Breast epithelium (tissue), 4 donors: ENCODE data around the gene TTBK1. TPM values are rescaled to one million over a fixed set of nuclear protein-coding genes. Genes with fewer than 3 reads are reported as not detected.

Experiments
- DNase-seq, 2 donors: peaks; one replicate each; pipeline ENCODE4 v3.0.0-alpha.2; 2019; ENCODE audit warnings: low spot score in 2 of 2
- H3K27ac ChIP-seq, 2 donors: fragments of 200-600 bp; sonication (generic) in 1 of 2; one replicate each; pipeline ENCODE4 v1.5.1; 2016 to 2019; ENCODE audit warnings: mild to moderate bottlenecking in 1 of 2
- H3K27me3 ChIP-seq, 2 donors: fragments of 200-600 bp; sonication (generic) in 1 of 2; one replicate each; pipeline versions ENCODE4 v1.5.1 to v1.6.0; 2017 to 2019; ENCODE audit warnings: control low read depth in 1 of 2, mild to moderate bottlenecking in 1 of 2
- H3K36me3 ChIP-seq: fragments of 200-600 bp; one replicate; pipeline ENCODE4 v1.5.1; 2019
- H3K4me1 ChIP-seq, 2 donors: fragments of 200-600 bp; sonication (generic); one replicate each; pipeline ENCODE4 v1.5.1; 2016 to 2019; ENCODE audit warnings: control low read depth in 1 of 2
- H3K4me3 ChIP-seq, 3 donors: fragments of 200-600 bp; sonication (generic); 1 replicate in 2 of 3; 2 replicates in 1 of 3; pipeline ENCODE4 v1.5.1; 2016 to 2019; ENCODE audit warnings: mild to moderate bottlenecking in 3 of 3, moderate library complexity in 2 of 3
- H3K9me3 ChIP-seq, 2 donors: fragments of 200-600 bp; sonication (generic) in 1 of 2; one replicate each; pipeline ENCODE4 v1.5.1; 2016 to 2019; ENCODE audit warnings: control low read depth in 1 of 2
- POLR2A ChIP-seq: fragments of 450-650 bp; IDR thresholded peaks from one replicate; pipeline ENCODE4 v1.6.1; 2016; ENCODE audit warnings: antibody characterized with exemption, mild to moderate bottlenecking, moderate library complexity
- POLR2AphosphoS5 ChIP-seq, 3 donors: sonication (generic); formaldehyde crosslinking; IDR thresholded peaks; one replicate each; pipeline ENCODE4 v1.6.1; 2017; ENCODE audit warnings: antibody characterized with exemption in 3 of 3
- intact Hi-C: fragments of 100-400 bp; cut with DNase I; formaldehyde crosslinking; loops from one replicate; pipeline ENCODE4 v1.15.1; 2023; ENCODE audit warnings: low total_unique reads
- total RNA-seq, 3 donors: library from RNA; depleted of rRNA; stranded (reverse); fragments of >200 nt; gene quantifications; one replicate each; pipeline ENCODE4 v1.1.0, GENCODE V29; 2016
- TF ChIP-seq, protein P1 (sequence below), 3 donors: fragments of 450-650 bp; IDR thresholded peaks; one replicate each; pipeline ENCODE4 v1.5.1; 2016 to 2017; ENCODE audit warnings: antibody characterized with exemption in 3 of 3, mild to moderate bottlenecking in 3 of 3, moderate library complexity in 3 of 3

TTBK1 gene
- total RNA-seq, 3 donors from 2014 or later = under 0.01 TPM; not detected in 2

DNA sequence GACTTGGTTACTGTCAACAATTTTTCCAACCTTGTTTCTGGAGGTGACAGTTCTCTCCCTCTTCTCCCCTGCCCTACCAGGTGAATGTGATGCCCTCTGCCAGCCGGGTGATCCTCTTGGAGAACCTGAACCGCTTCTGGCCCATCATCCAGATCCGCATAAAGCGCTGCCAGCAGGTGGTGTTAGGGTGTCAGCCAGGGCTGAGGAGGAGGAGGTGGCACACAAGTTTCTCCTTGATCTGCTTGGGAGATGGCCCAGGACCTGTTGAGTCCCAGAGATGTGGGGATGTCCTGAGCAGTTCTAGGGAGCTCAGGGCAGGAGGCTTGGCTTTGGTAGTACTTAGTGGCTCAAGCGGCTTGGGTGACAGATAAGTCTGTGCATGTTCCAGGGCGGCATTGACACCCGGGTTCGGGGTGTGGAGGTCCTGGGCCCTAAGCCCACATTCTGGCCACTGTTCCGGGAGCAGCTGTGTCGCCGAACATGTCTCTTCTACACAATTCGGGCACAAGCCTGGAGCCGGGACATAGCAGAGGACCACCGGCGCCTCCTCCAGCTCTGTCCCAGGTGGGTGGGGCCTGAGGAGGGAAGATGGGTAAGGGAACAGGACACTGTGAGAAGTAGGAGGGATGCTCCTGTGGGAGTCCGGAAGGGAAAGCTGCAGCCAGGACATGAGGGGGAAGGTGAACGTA, 40.1 kb upstream of the TTBK1 start:
- Histone ChIP-seq H3K27me3 (no peaks in the 10 kb centered on the region), H3K4me1 (no peaks in the 10 kb centered on the region), H3K4me3 (no peak overlapping the region), H3K36me3 (no peaks in the 10 kb centered on the region), H3K9me3 (no peaks in the 10 kb centered on the region), H3K27ac (no peak overlapping the region)
- peak in 1 of 2 donors; percentile 35 for DNase-seq
- TF ChIP-seq POLR2AphosphoS5 (IDR thresholded peaks at IDR 0.05) (no peak), POLR2A (no peak)
- TF ChIP-seq, protein P1, sequence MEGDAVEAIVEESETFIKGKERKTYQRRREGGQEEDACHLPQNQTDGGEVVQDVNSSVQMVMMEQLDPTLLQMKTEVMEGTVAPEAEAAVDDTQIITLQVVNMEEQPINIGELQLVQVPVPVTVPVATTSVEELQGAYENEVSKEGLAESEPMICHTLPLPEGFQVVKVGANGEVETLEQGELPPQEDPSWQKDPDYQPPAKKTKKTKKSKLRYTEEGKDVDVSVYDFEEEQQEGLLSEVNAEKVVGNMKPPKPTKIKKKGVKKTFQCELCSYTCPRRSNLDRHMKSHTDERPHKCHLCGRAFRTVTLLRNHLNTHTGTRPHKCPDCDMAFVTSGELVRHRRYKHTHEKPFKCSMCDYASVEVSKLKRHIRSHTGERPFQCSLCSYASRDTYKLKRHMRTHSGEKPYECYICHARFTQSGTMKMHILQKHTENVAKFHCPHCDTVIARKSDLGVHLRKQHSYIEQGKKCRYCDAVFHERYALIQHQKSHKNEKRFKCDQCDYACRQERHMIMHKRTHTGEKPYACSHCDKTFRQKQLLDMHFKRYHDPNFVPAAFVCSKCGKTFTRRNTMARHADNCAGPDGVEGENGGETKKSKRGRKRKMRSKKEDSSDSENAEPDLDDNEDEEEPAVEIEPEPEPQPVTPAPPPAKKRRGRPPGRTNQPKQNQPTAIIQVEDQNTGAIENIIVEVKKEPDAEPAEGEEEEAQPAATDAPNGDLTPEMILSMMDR (IDR thresholded peaks at IDR 0.05) = no peak
- intact Hi-C loops = no loop called here

DNA sequence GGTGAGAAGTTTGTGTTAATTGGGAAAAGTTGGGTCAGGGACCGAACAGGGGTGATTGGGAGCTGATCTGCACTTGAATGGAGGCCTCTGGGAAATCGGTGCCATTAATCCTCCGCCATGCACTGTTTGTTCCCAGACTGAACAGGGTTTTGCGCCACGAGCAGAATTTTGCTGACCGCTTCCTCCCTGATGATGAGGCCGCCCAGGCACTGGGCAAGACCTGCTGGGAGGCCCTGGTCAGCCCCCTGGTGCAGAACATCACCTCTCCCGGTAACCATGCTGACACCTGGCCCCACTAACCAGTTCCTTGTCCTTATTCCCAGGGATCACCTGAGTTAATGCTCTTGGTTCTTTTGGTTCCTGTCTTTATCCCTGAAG, 39.6 kb upstream of the TTBK1 start:
- intact Hi-C loops = no loop called here
- no peaks in the 10 kb centered on the region for H3K27me3 ChIP-seq
- H3K27ac ChIP-seq = no peak overlapping the region
- no peak overlapping the region for H3K4me3 ChIP-seq
- no peak for TF ChIP-seq POLR2AphosphoS5 (IDR thresholded peaks at IDR 0.05)
- TF ChIP-seq, protein P1 (IDR thresholded peaks at IDR 0.05) = no peak
- TF ChIP-seq POLR2A = no peak
- H3K4me1 ChIP-seq = no peaks in the 10 kb centered on the region
- DNase-seq = peak in 1 of 2 donors; percentile 1
- no peaks in the 10 kb centered on the region for H3K9me3 ChIP-seq
- H3K36me3 ChIP-seq = no peaks in the 10 kb centered on the region

DNA sequence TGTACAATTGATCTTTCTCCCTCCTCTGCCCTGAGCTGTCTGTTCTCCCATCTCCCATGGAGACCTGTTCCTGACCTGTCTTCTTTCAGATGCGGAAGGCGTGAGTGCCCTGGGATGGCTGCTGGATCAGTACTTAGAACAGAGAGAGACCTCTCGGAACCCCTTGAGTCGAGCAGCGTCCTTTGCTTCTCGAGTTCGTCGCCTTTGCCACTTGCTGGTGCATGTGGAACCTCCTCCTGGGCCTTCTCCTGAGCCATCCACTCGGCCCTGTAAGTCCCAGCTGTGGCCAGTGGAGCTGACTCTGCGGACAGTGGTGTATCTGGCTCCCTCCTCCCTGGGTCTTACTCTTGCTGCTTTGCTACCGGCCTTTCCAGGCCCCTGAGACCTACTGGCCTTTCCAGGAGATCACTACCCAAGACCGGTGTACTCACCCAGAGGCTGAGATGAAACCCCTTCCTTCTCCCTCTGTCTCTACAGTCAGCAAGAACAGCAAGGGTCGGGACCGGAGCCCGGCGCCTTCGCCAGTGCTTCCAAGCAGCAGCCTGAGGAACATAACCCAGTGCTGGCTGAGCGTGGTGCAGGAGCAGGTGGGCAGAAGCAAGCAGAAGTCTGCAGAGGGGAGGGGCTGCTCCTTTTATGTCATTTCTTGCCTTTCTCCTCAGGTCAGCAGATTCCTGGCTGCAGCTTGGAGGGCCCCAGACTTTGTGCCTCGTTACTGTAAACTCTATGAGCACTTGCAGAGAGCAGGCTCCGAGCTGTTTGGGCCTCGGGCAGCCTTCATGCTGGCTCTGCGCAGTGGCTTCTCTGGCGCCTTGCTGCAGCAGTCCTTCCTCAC, 38.8 kb upstream of the TTBK1 start:
- intact Hi-C loops = no loop called here
- peak in 1 of 2 donors; percentile 40 for DNase-seq
- no peaks in the 10 kb centered on the region for H3K4me1 ChIP-seq
- H3K9me3 ChIP-seq = no peaks in the 10 kb centered on the region
- no peaks in the 10 kb centered on the region for H3K36me3 ChIP-seq
- H3K27ac ChIP-seq = no peak overlapping the region
- H3K4me3 ChIP-seq = no peak overlapping the region
- TF ChIP-seq, protein P1 (IDR thresholded peaks at IDR 0.05) = no peak
- TF ChIP-seq POLR2AphosphoS5 (IDR thresholded peaks at IDR 0.05) = no peak
- TF ChIP-seq POLR2A = no peak
- H3K27me3 ChIP-seq = no peaks in the 10 kb centered on the region

DNA sequence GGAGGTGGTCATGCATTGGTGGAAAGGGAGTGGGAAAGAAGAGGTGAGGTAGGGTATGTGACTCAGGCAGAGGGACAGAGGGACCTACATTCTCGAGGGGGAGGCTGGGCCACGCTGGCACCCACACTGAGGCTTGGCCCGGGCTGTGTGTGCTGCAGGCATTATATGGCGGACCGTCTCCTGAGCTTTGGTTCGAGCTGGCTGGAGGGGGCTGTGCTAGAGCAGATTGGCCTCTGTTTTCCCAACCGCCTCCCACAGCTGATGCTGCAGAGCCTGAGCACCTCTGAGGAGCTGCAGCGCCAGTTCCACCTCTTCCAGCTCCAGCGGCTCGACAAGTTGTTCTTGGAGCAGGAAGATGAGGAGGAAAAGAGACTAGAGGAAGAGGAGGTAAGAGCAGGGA, 37.4 kb upstream of the TTBK1 start:
- intact Hi-C loops = no loop called here

More for the DNA sequence above, 37.4 kb upstream of the TTBK1 start:
- H3K36me3 ChIP-seq = no peaks in the 10 kb centered on the region
- peak in 1 of 2 donors; percentile 41 for DNase-seq
- H3K27me3 ChIP-seq = no peaks in the 10 kb centered on the region
- no peaks in the 10 kb centered on the region for H3K9me3 ChIP-seq
- TF ChIP-seq, protein P1 (IDR thresholded peaks at IDR 0.05) = no peak
- TF ChIP-seq POLR2A (no peak), POLR2AphosphoS5 (IDR thresholded peaks at IDR 0.05) (no peak)
- no peak overlapping the region for H3K4me3 ChIP-seq
- no peak overlapping the region for H3K27ac ChIP-seq
- no peaks in the 10 kb centered on the region for H3K4me1 ChIP-seq
